Measurements from ENCODE around the gene AUNIP.
A peak's percentile ranks its signal among the peaks of the same experiment; 100 is the strongest.

AUNIP gene

GRCh38 chr1:25897754-25898153, 38.5 kb upstream of the AUNIP start:
- DNase-seq, result no peak
- Mint-ChIP-seq H3K27me3 (no peaks in the 10 kb centered on the region), H3K36me3 (ENCODE audit: low read depth) (peaks cover 68% of the 10 kb centered on the region), H3K9me3 (no peaks in the 10 kb centered on the region), H3K4me3 (no peak overlapping the region), H3K27ac (no peak overlapping the region), H3K4me1 (ENCODE audit: low read depth) (peaks cover 17% of the 10 kb centered on the region)

DNA sequence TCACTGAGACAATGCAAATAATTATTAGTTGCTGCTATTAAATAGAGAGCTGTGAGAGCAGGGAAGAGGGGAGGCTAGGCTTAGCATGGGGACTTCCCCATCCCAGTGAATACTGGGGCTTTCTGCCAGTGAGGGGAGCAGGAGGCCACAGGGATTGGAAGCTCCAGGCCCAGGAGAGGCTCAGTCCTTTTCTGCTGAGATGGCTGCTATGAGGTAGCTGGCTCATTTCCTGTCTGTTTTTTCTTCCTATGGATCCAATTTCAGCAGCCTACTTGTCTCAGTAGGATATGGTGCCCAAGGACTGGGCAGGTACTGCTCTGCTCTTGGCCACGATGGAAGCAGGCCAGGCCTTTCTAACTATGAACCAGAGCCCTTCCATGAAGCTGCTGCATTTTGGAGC, 37.0 kb upstream of the AUNIP start:
- Mint-ChIP-seq H3K27ac (peak overlapping the region; percentile 18), H3K9me3 (no peaks in the 10 kb centered on the region), H3K27me3 (no peaks in the 10 kb centered on the region), H3K4me1 (ENCODE audit: low read depth) (peaks cover 18% of the 10 kb centered on the region), H3K4me3 (no peak overlapping the region), H3K36me3 (ENCODE audit: low read depth) (peaks cover 54% of the 10 kb centered on the region)
- DNase-seq, result no peak

DNA sequence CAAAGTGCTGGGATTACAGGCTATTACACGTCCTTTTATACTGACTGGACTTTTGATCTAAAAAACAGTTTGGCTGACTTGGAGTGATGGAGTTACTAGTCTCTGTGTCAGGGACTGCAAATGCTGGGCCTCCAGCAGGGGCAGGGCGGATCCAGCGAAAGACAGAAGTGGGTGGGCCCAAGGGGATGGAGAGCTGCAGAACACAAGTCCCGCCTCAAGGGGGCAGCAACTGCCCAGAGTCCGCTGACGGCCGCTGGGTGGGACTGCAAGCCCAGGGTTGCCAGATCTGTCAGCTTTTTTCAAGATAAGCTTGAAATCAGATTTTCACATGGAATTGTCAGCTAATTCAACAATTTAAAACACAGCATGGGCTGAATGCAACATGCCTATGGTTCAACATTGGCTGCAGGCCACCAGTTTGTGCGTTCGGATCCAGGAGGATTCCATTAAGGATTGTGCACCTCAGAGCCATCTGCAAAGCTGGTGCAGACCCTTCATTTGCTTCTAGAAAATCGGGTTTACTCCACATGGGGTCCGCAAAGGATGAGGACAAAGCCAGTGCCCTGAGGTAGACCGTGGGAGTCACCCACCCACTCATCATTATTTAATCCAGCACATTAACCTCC, 36.2 kb upstream of the AUNIP start:
- Mint-ChIP-seq H3K4me3 (no peak overlapping the region), H3K27me3 (no peaks in the 10 kb centered on the region), H3K9me3 (no peaks in the 10 kb centered on the region), H3K4me1 (ENCODE audit: low read depth) (peaks cover 16% of the 10 kb centered on the region), H3K27ac (peak overlapping the region; percentile 18), H3K36me3 (ENCODE audit: low read depth) (peaks cover 46% of the 10 kb centered on the region)
- DNase-seq, result peak; percentile 92

GRCh38 chr1:25893116-25893515, 33.9 kb upstream of the AUNIP start:
- Mint-ChIP-seq H3K4me1 (ENCODE audit: low read depth) (peaks cover 16% of the 10 kb centered on the region), H3K4me3 (no peak overlapping the region), H3K36me3 (ENCODE audit: low read depth) (peaks cover 23% of the 10 kb centered on the region), H3K9me3 (no peaks in the 10 kb centered on the region), H3K27ac (no peak overlapping the region), H3K27me3 (no peaks in the 10 kb centered on the region)
- no peak for DNase-seq

- DNase-seq, result no peak
- H3K9me3 Mint-ChIP-seq, result no peaks in the 10 kb centered on the region
- peaks cover 12% of the 10 kb centered on the region for H3K36me3 Mint-ChIP-seq (ENCODE audit: low read depth)
- H3K27ac Mint-ChIP-seq, result no peak overlapping the region
- no peaks in the 10 kb centered on the region for H3K27me3 Mint-ChIP-seq
- H3K4me1 Mint-ChIP-seq (ENCODE audit: low read depth), result peaks cover 16% of the 10 kb centered on the region
- no peak overlapping the region for H3K4me3 Mint-ChIP-seq
Measured at GRCh38 chr1:25891606-25892005, 32.3 kb upstream of the AUNIP start.

DNA sequence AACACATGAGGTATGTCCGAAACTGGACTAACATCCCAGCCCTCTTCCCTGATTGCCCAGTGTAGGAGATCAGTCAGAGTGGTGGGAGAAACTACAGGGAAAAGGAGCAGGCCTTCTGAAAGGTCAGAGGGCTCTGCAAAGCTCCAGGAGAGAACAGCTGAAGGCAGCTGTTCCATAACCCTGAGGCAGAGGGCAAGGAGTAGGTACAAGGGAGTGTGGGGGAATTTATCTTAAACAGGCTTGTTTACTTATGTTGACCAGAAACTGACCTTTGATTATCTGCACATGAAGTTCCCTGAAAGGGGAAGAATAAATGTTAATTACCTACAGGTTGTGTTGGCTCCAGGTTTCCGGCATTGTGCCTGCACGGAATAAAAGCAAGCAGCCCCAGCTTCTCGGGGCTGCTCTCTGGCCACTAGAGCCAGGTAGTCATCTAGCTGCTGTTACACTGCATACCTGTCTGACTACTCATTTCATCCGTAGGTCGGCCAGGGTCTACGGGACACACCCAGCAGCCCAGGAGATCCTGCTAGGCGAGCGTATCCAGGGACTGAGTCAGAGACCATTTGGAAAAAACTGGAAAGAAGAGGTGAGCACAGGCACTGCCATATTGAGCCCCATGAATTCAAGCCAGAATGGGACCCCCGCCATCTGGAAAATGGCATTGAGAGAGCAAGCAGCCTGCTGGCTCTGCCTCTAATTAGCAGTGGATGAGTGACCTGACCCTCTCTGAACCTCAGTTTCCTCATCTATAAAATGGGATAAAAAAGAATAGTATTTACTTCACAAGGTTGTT, 31.2 kb upstream of the AUNIP start:
- no peak for DNase-seq
- H3K36me3 Mint-ChIP-seq (ENCODE audit: low read depth), result peaks cover 2% of the 10 kb centered on the region
- H3K4me3 Mint-ChIP-seq, result no peak overlapping the region
- H3K27me3 Mint-ChIP-seq, result no peaks in the 10 kb centered on the region
- H3K27ac Mint-ChIP-seq, result no peak overlapping the region
- H3K9me3 Mint-ChIP-seq, result no peaks in the 10 kb centered on the region
- peaks cover 9% of the 10 kb centered on the region for H3K4me1 Mint-ChIP-seq (ENCODE audit: low read depth)

DNA sequence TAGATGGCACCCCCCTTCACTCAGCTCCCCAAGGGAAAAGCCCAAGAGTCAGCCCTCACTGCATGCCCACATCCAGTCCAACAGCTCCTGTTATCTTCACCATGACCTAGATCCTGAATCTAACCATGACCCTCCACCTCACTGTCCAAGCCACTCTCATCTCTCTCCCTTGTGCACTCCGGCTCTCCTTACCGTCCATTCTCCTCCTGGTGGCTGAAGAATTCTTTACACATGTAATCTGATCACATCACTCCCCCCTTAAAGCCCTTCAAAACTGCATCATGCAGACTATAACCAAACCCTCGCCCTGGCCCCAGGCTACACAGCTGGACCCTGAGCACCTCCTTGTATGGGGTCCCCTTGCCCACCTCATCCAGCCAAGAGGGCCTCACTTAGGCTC, 30.2 kb upstream of the AUNIP start:
- Mint-ChIP-seq H3K27me3 (no peaks in the 10 kb centered on the region), H3K4me1 (ENCODE audit: low read depth) (peaks cover 5% of the 10 kb centered on the region), H3K9me3 (no peaks in the 10 kb centered on the region), H3K27ac (no peak overlapping the region), H3K36me3 (ENCODE audit: low read depth) (no peaks in the 10 kb centered on the region), H3K4me3 (no peak overlapping the region)
- DNase-seq, result no peak

- no peaks in the 10 kb centered on the region for H3K36me3 Mint-ChIP-seq (ENCODE audit: low read depth)
- no peak overlapping the region for H3K27ac Mint-ChIP-seq
- peaks cover 5% of the 10 kb centered on the region for H3K4me1 Mint-ChIP-seq (ENCODE audit: low read depth)
- no peak overlapping the region for H3K4me3 Mint-ChIP-seq
- no peaks in the 10 kb centered on the region for H3K27me3 Mint-ChIP-seq
- no peak for DNase-seq
- no peaks in the 10 kb centered on the region for H3K9me3 Mint-ChIP-seq
Measured at GRCh38 chr1:25888426-25888987, 29.2 kb upstream of the AUNIP start.

DNA sequence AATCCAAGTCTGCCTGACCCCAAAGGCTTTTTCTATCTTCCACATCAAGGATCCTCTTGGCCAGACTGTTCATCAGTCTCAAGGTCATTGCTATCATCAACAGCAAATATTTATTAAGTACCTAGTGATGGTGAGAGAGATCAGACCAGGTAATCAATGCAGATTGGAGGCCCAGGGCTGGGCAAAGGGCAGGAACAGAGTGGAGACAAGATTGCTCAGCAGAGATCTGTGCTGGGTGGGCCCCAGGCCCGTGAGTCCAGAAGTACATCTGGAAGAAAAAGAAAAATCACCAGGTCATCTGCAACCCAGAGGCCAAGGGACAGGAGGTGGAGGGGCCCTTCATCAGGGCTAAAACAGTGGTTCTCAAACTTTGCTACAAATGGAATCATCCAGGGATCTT, 26.3 kb upstream of the AUNIP start:
- Mint-ChIP-seq H3K36me3 (ENCODE audit: low read depth) (no peaks in the 10 kb centered on the region), H3K27ac (no peak overlapping the region), H3K27me3 (no peaks in the 10 kb centered on the region), H3K4me1 (ENCODE audit: low read depth) (no peaks in the 10 kb centered on the region), H3K9me3 (no peaks in the 10 kb centered on the region), H3K4me3 (no peak overlapping the region)
- no peak for DNase-seq

DNA sequence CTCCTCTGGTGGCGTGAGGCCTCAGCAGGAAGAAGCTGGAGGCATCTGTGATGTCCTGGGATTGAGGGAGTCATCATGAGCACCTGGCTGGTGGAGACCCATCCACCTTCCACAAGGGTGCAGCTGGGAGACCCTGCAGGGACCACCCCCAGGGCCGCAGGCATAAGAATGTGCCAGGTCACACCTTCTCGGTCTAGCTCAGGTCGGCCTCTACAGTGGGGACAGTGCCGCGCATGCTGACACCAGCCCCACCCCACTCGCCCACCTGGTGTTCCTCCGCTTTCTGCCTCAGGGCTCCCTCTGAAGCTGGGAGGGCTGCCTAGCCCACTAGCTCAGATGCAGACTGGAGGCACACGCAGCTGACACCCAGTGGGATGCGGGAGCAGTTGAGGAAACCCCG, 22.0 kb upstream of the AUNIP start:
- peaks cover 5% of the 10 kb centered on the region for H3K27me3 Mint-ChIP-seq
- H3K9me3 Mint-ChIP-seq, result no peaks in the 10 kb centered on the region
- no peak for DNase-seq
- no peak overlapping the region for H3K4me3 Mint-ChIP-seq
- no peaks in the 10 kb centered on the region for H3K4me1 Mint-ChIP-seq (ENCODE audit: low read depth)
- no peaks in the 10 kb centered on the region for H3K36me3 Mint-ChIP-seq (ENCODE audit: low read depth)
- H3K27ac Mint-ChIP-seq, result no peak overlapping the region

- H3K4me1 Mint-ChIP-seq (ENCODE audit: low read depth), result peaks cover 3% of the 10 kb centered on the region
- H3K9me3 Mint-ChIP-seq, result no peaks in the 10 kb centered on the region
- no peak overlapping the region for H3K4me3 Mint-ChIP-seq
- no peak overlapping the region for H3K27ac Mint-ChIP-seq
- H3K36me3 Mint-ChIP-seq (ENCODE audit: low read depth), result no peaks in the 10 kb centered on the region
- peaks cover 8% of the 10 kb centered on the region for H3K27me3 Mint-ChIP-seq
- DNase-seq, result no peak
Measured at GRCh38 chr1:25880518-25880917, 21.3 kb upstream of the AUNIP start.

- DNase-seq, result no peak
- Mint-ChIP-seq H3K9me3 (no peaks in the 10 kb centered on the region), H3K27ac (no peak overlapping the region), H3K36me3 (ENCODE audit: low read depth) (no peaks in the 10 kb centered on the region), H3K27me3 (peaks cover 8% of the 10 kb centered on the region), H3K4me3 (no peak overlapping the region), H3K4me1 (ENCODE audit: low read depth) (peaks cover 8% of the 10 kb centered on the region)
Measured at GRCh38 chr1:25879675-25880074, 20.4 kb upstream of the AUNIP start.

- Mint-ChIP-seq H3K36me3 (ENCODE audit: low read depth) (no peaks in the 10 kb centered on the region), H3K9me3 (no peaks in the 10 kb centered on the region), H3K4me1 (ENCODE audit: low read depth) (peaks cover 10% of the 10 kb centered on the region), H3K27ac (no peak overlapping the region), H3K27me3 (peaks cover 8% of the 10 kb centered on the region), H3K4me3 (no peak overlapping the region)
- no peak for DNase-seq
Measured at GRCh38 chr1:25878690-25879089, 19.4 kb upstream of the AUNIP start.

DNA sequence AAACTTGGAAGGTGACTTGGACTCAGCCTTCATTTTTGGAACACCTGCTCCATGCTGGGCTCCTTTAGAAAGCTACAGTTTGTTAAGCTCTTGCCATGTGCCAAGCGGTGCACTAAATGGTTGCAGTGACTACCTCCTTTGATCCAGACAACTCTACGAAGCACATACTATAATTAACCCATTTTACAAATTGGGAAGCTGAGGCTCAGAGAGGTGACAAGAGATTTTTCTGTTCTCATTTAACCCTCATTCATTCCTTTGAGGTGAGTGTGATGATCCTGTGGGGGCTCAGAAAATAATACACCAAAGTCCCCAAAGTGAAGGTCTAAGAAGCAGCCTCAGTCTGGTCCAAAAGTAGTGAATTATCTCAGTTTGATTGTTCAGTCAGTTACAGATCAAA, 17.9 kb upstream of the AUNIP start:
- Mint-ChIP-seq H3K4me3 (no peak overlapping the region), H3K27me3 (peaks cover 8% of the 10 kb centered on the region), H3K9me3 (no peaks in the 10 kb centered on the region), H3K27ac (no peak overlapping the region), H3K36me3 (ENCODE audit: low read depth) (no peaks in the 10 kb centered on the region), H3K4me1 (ENCODE audit: low read depth) (peaks cover 10% of the 10 kb centered on the region)
- no peak for DNase-seq

- Mint-ChIP-seq H3K36me3 (ENCODE audit: low read depth) (no peaks in the 10 kb centered on the region), H3K27me3 (peaks cover 8% of the 10 kb centered on the region), H3K27ac (no peak overlapping the region), H3K9me3 (no peaks in the 10 kb centered on the region), H3K4me1 (ENCODE audit: low read depth) (peaks cover 10% of the 10 kb centered on the region), H3K4me3 (no peak overlapping the region)
- no peak for DNase-seq
Measured at GRCh38 chr1:25876693-25877077, 17.4 kb upstream of the AUNIP start.
